ENCODE results near the gene ARAP1.

The ARAP1 gene

DNA sequence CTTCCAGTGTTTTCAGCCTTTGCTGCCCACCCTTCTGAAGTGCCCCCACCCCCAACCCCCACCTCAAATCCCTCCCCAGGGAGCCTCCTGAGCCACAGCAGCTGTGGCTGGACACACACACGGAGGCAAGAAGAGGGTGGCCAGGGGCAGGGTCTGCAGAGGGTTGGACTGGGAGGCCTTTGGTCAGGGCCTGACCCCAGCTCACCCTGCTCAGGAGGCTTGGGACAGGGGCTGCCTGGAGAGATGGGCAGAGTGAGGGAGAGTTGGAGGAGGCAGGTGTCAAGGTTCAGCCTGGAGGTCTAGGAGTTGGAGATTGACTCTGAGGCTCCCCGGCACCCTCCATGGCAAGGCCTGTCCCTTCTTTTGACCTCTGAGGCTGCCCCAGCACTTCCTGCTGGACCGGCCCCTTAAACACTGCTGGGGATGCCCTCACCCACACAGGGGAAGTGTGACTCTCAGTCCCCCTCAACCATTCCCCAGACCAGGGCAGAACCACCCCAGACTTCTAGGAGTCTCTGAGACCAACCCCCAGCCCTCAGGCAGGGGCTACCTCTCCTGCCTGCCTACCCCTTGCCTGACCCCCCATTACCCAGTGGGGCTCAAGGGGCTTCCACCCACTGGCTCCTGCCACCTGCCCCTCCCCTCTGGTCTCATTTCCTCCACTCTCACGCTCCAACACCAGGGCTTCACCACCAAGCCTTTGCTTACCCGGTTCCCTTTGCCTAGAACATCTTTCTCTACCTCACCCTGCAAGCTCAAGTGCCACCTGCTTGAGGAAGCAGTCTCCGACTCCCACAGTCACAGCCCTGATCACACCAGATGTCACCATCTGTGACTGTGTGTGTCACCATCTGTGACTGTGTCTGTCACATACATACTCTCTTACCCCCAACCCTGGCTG lies 8.6 kb downstream of the ARAP1 start:
- Histone ChIP-seq H3K4me1 (ENCODE audit: insufficient read depth, low read length, poor library complexity, severe bottlenecking) (peaks cover 53% of the 10 kb centered on the region), H3K9me3 (ENCODE audit: insufficient read depth, low read depth, low read length) (no peaks in the 10 kb centered on the region), H3K4me2 (ENCODE audit: low read depth, low read length, poor library complexity, severe bottlenecking) (peak overlapping the region; percentile 33), H3F3A (ENCODE audit: low read depth) (no peaks in the 10 kb centered on the region), H3K4me3 (ENCODE audit: low read length, poor library complexity, severe bottlenecking) (no peak overlapping the region), H3K36me3 (ENCODE audit: insufficient read depth, low read length) (no peaks in the 10 kb centered on the region), H4K20me1 (ENCODE audit: insufficient read depth, low read length, poor library complexity, severe bottlenecking) (peaks cover 12% of the 10 kb centered on the region), H2AFZ (ENCODE audit: low read length) (no peak overlapping the region), H3K79me2 (ENCODE audit: insufficient read depth, low read length) (peaks cover 58% of the 10 kb centered on the region; the same call in 1 of the 2 replicates), H3K9me2 (replicated peaks; ENCODE audit: low read depth, low read length) (no peaks in the 10 kb centered on the region), H3K9ac (ENCODE audit: low read depth, low read length, poor library complexity, severe bottlenecking) (no peak overlapping the region), H3K27me3 (ENCODE audit: insufficient read depth, low read length, poor library complexity, severe bottlenecking) (no peaks in the 10 kb centered on the region)
- TF ChIP-seq, protein P1, sequence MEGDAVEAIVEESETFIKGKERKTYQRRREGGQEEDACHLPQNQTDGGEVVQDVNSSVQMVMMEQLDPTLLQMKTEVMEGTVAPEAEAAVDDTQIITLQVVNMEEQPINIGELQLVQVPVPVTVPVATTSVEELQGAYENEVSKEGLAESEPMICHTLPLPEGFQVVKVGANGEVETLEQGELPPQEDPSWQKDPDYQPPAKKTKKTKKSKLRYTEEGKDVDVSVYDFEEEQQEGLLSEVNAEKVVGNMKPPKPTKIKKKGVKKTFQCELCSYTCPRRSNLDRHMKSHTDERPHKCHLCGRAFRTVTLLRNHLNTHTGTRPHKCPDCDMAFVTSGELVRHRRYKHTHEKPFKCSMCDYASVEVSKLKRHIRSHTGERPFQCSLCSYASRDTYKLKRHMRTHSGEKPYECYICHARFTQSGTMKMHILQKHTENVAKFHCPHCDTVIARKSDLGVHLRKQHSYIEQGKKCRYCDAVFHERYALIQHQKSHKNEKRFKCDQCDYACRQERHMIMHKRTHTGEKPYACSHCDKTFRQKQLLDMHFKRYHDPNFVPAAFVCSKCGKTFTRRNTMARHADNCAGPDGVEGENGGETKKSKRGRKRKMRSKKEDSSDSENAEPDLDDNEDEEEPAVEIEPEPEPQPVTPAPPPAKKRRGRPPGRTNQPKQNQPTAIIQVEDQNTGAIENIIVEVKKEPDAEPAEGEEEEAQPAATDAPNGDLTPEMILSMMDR (conservative IDR thresholded peaks at IDR 0.05; ENCODE audit: low read length): no peak
- no peak for TF ChIP-seq EZH2phosphoT487 (IDR thresholded peaks at IDR 0.05; ENCODE audit: borderline replicate concordance)

DNA sequence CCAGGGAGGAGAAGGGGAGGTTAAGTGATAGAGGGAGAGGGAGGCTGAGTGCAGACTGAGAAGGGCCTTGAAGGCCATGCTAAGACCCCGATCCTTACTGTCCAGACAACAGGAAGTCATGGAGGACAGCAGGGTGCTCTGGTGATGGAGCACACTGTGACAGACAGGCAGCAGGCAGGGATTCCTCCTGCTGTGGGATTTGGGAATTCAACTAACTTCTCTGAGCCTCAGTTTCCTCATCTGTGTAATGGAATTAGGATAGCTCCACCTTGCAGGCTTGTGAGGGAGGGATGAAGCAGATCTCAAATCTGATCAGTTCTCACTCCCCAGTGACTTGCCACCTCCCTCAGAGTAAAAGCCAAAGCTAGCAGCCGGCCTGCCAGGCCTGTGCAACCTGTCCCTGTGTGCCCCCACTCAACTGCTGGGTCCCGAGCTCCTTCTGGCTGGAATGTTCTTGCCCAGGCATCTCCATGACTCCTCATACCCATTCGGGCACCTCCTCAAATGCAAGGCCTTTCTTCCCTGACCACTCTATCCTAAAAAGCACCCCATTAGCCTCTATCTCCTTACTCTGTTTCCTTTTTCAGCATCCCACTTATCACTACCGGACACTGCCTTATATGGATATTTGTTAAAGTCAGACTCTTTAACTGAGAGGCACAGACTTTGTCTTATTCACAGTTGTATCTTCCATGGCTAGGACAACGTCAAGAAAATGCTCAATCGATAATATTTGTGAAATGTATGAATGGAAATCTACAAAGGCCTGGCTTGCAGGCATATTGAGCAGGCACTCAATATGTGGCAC lies 9.5 kb downstream of the ARAP1 start:
- H3K9me2 ChIP-seq (replicated peaks; ENCODE audit: low read depth, low read length): no peaks in the 10 kb centered on the region
- TF ChIP-seq, protein P1 (conservative IDR thresholded peaks at IDR 0.05; ENCODE audit: low read length): no peak
- no peak for TF ChIP-seq EZH2phosphoT487 (IDR thresholded peaks at IDR 0.05; ENCODE audit: borderline replicate concordance)
- H3K9me3 ChIP-seq (ENCODE audit: insufficient read depth, low read depth, low read length): no peaks in the 10 kb centered on the region
- H3K79me2 ChIP-seq (ENCODE audit: insufficient read depth, low read length): peaks cover 58% of the 10 kb centered on the region; the same call in 1 of the 2 replicates
- H3F3A ChIP-seq (ENCODE audit: low read depth): no peaks in the 10 kb centered on the region
- no peaks in the 10 kb centered on the region for H3K36me3 ChIP-seq (ENCODE audit: insufficient read depth, low read length)
- no peak overlapping the region for H3K9ac ChIP-seq (ENCODE audit: low read depth, low read length, poor library complexity, severe bottlenecking)
- peak overlapping the region; percentile 71 for H3K4me2 ChIP-seq (ENCODE audit: low read depth, low read length, poor library complexity, severe bottlenecking)
- no peaks in the 10 kb centered on the region for H3K27me3 ChIP-seq (ENCODE audit: insufficient read depth, low read length, poor library complexity, severe bottlenecking)
- H2AFZ ChIP-seq (ENCODE audit: low read length): no peak overlapping the region
- peaks cover 12% of the 10 kb centered on the region for H4K20me1 ChIP-seq (ENCODE audit: insufficient read depth, low read length, poor library complexity, severe bottlenecking)
- no peak overlapping the region for H3K4me3 ChIP-seq (ENCODE audit: low read length, poor library complexity, severe bottlenecking)
- H3K4me1 ChIP-seq (ENCODE audit: insufficient read depth, low read length, poor library complexity, severe bottlenecking): peaks cover 50% of the 10 kb centered on the region

DNA sequence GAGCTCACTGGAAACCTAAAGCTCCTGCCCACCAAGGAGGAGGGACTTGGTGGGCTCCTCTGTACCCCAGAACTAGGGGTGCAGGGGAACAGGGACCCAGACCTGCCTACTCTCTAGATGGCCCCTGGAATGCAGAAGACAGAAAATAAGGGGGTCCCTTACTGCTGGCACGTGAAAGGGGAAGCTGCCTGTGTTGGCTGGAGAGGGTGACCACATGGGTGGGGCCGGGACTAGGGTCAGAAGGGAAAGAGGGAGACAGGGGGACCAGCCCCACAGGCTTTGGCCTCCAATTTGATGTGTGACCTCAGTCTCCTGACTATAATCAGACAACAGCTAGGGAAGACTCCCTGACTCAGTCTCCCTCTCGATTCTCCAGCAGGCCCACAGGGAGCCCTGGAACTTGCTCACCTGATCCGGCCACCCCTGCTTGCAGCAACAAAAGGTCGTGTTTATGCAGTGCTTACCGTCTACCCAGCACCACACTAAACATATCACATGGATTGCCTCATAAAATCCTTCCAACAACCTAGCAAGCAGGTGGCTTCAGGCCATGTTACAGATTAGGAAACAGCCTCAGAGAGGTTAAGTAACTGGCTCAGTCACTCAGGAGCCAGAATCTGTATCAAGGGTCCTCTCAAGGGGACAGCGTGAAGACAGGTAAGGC lies 10.2 kb downstream of the ARAP1 start:
- H3K9ac ChIP-seq (ENCODE audit: low read depth, low read length, poor library complexity, severe bottlenecking): peak overlapping the region; percentile 31
- no peaks in the 10 kb centered on the region for H3F3A ChIP-seq (ENCODE audit: low read depth)
- H3K4me3 ChIP-seq (ENCODE audit: low read length, poor library complexity, severe bottlenecking): peak overlapping the region; percentile 54
- H3K4me1 ChIP-seq (ENCODE audit: insufficient read depth, low read length, poor library complexity, severe bottlenecking): peaks cover 48% of the 10 kb centered on the region
- H3K27me3 ChIP-seq (ENCODE audit: insufficient read depth, low read length, poor library complexity, severe bottlenecking): no peaks in the 10 kb centered on the region
- TF ChIP-seq, protein P1 (conservative IDR thresholded peaks at IDR 0.05; ENCODE audit: low read length): no peak
- no peak for TF ChIP-seq EZH2phosphoT487 (IDR thresholded peaks at IDR 0.05; ENCODE audit: borderline replicate concordance)
- H3K4me2 ChIP-seq (ENCODE audit: low read depth, low read length, poor library complexity, severe bottlenecking): peak overlapping the region; percentile 71
- no peaks in the 10 kb centered on the region for H3K9me2 ChIP-seq (replicated peaks; ENCODE audit: low read depth, low read length)
- no peak overlapping the region for H2AFZ ChIP-seq (ENCODE audit: low read length)
- H3K79me2 ChIP-seq (ENCODE audit: insufficient read depth, low read length): peaks cover 53% of the 10 kb centered on the region; the same call in 1 of the 2 replicates
- no peaks in the 10 kb centered on the region for H3K9me3 ChIP-seq (ENCODE audit: insufficient read depth, low read depth, low read length)
- peaks cover 12% of the 10 kb centered on the region for H4K20me1 ChIP-seq (ENCODE audit: insufficient read depth, low read length, poor library complexity, severe bottlenecking)
- no peaks in the 10 kb centered on the region for H3K36me3 ChIP-seq (ENCODE audit: insufficient read depth, low read length)

Data from Loucy (cell line).